Neural cell (in vitro differentiated cells): ENCODE data around the gene TMEM30A.

ENCODE experiments used
- EZH2 ChIP-seq: fragments of 200-600, 300-800 bp; shearing (Covaris generic), sonication (generic); IDR thresholded peaks from 2 replicates; pipeline ENCODE4 v1.6.1; 2014; ENCODE audit warnings: antibody characterized with exemption, low read length, borderline replicate concordance, mild to moderate bottlenecking; ENCODE audit not compliant: insufficient read depth, poor library complexity, severe bottlenecking
- POLR2AphosphoS5 ChIP-seq: IDR thresholded peaks from 2 replicates; pipeline ENCODE4 v1.6.1; 2012
- SMC3 ChIP-seq: fragments of 450-650 bp; conservative IDR thresholded peaks from 2 replicates; pipeline ENCODE4 v1.6.1; 2014; ENCODE audit warnings: antibody characterized with exemption, mild to moderate bottlenecking, moderate library complexity; ENCODE audit not compliant: poor library complexity
- TF ChIP-seq, protein P1 (sequence below): fragments of 450-650 bp; IDR thresholded peaks from 2 replicates; pipeline ENCODE4 v1.5.1; 2014; ENCODE audit warnings: antibody characterized with exemption, mild to moderate bottlenecking, moderate library complexity; ENCODE audit not compliant: poor library complexity, severe bottlenecking
- TF ChIP-seq, protein P2 (sequence below): IDR thresholded peaks from 2 replicates; pipeline ENCODE4 v1.6.1; 2012; ENCODE audit warnings: borderline replicate concordance

DNA sequence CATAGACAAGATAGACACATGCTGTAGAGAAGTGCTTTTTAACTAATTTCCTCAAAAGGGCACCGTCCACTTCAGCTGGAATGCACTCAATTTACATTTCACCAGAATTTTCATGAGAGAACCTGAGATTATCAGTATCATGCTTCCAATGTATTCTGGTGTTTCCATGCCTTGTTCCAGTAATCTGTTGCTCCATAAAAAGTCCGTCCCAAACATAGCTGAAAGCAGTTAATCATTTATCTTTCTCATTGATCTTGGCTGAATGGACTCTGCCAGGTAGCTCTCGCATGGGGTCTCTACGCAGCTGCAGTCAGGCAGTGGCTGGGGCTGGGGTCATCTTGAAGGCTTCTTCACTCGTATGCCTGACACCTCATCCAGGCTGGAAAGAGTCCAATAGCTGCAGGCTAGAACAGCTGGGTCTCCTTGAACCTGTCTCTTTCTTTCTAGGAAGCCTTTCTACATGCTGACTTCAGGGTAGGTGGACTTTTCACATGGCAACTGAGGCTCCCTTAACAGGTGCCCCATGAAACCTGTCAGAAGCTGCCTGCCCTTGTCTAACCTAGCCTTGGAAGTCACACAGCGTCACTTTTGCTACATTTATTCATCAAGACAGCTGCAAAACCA is 60.2 kb downstream of the TMEM30A start:
- TF ChIP-seq POLR2AphosphoS5 = no peak
- TF ChIP-seq, protein P1, sequence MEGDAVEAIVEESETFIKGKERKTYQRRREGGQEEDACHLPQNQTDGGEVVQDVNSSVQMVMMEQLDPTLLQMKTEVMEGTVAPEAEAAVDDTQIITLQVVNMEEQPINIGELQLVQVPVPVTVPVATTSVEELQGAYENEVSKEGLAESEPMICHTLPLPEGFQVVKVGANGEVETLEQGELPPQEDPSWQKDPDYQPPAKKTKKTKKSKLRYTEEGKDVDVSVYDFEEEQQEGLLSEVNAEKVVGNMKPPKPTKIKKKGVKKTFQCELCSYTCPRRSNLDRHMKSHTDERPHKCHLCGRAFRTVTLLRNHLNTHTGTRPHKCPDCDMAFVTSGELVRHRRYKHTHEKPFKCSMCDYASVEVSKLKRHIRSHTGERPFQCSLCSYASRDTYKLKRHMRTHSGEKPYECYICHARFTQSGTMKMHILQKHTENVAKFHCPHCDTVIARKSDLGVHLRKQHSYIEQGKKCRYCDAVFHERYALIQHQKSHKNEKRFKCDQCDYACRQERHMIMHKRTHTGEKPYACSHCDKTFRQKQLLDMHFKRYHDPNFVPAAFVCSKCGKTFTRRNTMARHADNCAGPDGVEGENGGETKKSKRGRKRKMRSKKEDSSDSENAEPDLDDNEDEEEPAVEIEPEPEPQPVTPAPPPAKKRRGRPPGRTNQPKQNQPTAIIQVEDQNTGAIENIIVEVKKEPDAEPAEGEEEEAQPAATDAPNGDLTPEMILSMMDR = no peak
- TF ChIP-seq, protein P2, sequence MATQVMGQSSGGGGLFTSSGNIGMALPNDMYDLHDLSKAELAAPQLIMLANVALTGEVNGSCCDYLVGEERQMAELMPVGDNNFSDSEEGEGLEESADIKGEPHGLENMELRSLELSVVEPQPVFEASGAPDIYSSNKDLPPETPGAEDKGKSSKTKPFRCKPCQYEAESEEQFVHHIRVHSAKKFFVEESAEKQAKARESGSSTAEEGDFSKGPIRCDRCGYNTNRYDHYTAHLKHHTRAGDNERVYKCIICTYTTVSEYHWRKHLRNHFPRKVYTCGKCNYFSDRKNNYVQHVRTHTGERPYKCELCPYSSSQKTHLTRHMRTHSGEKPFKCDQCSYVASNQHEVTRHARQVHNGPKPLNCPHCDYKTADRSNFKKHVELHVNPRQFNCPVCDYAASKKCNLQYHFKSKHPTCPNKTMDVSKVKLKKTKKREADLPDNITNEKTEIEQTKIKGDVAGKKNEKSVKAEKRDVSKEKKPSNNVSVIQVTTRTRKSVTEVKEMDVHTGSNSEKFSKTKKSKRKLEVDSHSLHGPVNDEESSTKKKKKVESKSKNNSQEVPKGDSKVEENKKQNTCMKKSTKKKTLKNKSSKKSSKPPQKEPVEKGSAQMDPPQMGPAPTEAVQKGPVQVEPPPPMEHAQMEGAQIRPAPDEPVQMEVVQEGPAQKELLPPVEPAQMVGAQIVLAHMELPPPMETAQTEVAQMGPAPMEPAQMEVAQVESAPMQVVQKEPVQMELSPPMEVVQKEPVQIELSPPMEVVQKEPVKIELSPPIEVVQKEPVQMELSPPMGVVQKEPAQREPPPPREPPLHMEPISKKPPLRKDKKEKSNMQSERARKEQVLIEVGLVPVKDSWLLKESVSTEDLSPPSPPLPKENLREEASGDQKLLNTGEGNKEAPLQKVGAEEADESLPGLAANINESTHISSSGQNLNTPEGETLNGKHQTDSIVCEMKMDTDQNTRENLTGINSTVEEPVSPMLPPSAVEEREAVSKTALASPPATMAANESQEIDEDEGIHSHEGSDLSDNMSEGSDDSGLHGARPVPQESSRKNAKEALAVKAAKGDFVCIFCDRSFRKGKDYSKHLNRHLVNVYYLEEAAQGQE = no peak
- TF ChIP-seq EZH2 = no peak
- TF ChIP-seq SMC3 = no peak
